Right ventricle myocardium inferior (tissue), 1 donor: ENCODE results near the gene EPM2AIP1. TPM values are rescaled to one million over a fixed set of nuclear protein-coding genes. Genes with fewer than 3 reads are reported as not detected.
A peak's percentile ranks its signal among the peaks of the same experiment; 100 is the strongest.
"Not testable (repeated sequence)": the region's sequence is repeated elsewhere in the genome, so short reads cannot be mapped to it uniquely, and the experiment has no call there.

ENCODE experiments used
- ATAC-seq: fragments of 200-7000 bp; cut with Tn5 transposase; one replicate; pipeline ENCODE4 v1.9.1; 2020; ENCODE audit warnings: mild to moderate bottlenecking, moderate library complexity
- DNase-seq: peaks from one replicate; pipeline ENCODE4 v3.0.0; 2021; ENCODE audit errors: missing footprints
- intact Hi-C: fragments of 100-400 bp; cut with DNase I; formaldehyde crosslinking; loops from one replicate; pipeline ENCODE4 v1.11.0; 2022
- total RNA-seq: library from RNA; stranded (reverse); fragmentation: NEBNext Ultra II Directional; extraction: Animal tissue kit (Norgen Biotek cat#: 25700); gene quantifications from one replicate; pipeline ENCODE4 v1.2.1, GENCODE V29; 2021
- donor health status: DM: no; HTN: yes; CAD: no; lungs with severe emphysema.

EPM2AIP1 gene
- total RNA-seq, 1 donor from 2014 or later: 19.8 TPM

GRCh38 chr3:37016903-37017302 lies 24.0 kb upstream of the EPM2AIP1 start:
- DNase-seq (no peak), ATAC-seq (peak; percentile 87)
- intact Hi-C loops: loop anchor here (5.0 kb wide), 1 partner anchor 35 kb away; no protein-coding TSS in a partner anchor

GRCh38 chr3:37015642-37016041 lies 22.7 kb upstream of the EPM2AIP1 start:
- intact Hi-C loops: loop anchor here (1.0 to 5.0 kb wide), 2 partner anchors 22 to 37 kb away; partner anchors contain the start of genes EPM2AIP1 and MLH1
- DNase-seq: no peak
- ATAC-seq: peak; percentile 77

GRCh38 chr3:37014620-37015019 lies 21.7 kb upstream of the EPM2AIP1 start:
- intact Hi-C loops: loop anchor here (1.0 to 5.0 kb wide), 2 partner anchors 21 to 38 kb away; partner anchors contain the start of genes EPM2AIP1 and MLH1
- DNase-seq: peak; percentile 69
- peak; percentile 80 for ATAC-seq

- intact Hi-C loops: loop anchor here (1.0 to 10.0 kb wide), 3 partner anchors 22 to 221 kb away; no protein-coding TSS in a partner anchor
- ATAC-seq (peak; percentile 96), DNase-seq (peak; percentile 97)
Measured at GRCh38 chr3:36993326-36994283, 674 bp upstream of the EPM2AIP1 start, which contains the start of gene MLH1. TSS of gene MLH1 (plus strand) at chr3:36993518. CDS start at chr3:36993548, 30 bp downstream.

- intact Hi-C loops: loop anchor here (10.0 kb wide), 2 partner anchors 63 to 223 kb away; no protein-coding TSS in a partner anchor
- ATAC-seq (no peak), DNase-seq (no peak)
Measured at GRCh38 chr3:36991923-36992805, 767 bp downstream of the EPM2AIP1 start.

- ATAC-seq (no peak), DNase-seq (no peak)
- intact Hi-C loops: loop anchor here (10.0 kb wide), 2 partner anchors 64 to 224 kb away; no protein-coding TSS in a partner anchor
Measured at GRCh38 chr3:36991147-36991546, 1.8 kb downstream of the EPM2AIP1 start.

- intact Hi-C loops: no loop called here
- DNase-seq (no peak), ATAC-seq (no peak)
Measured at GRCh38 chr3:36989568-36989967, 3.4 kb downstream of the EPM2AIP1 start.

- intact Hi-C loops: no loop called here
- no peak for DNase-seq
- no peak for ATAC-seq
Measured at GRCh38 chr3:36989005-36989404, 3.9 kb downstream of the EPM2AIP1 start.

- intact Hi-C loops: no loop called here
- DNase-seq: no peak
- no peak for ATAC-seq
Measured at GRCh38 chr3:36988356-36988755, 4.6 kb downstream of the EPM2AIP1 start.

GRCh38 chr3:36981006-36981405 lies 11.9 kb downstream of the EPM2AIP1 start:
- intact Hi-C loops: no loop called here
- no peak for DNase-seq
- ATAC-seq: no peak

GRCh38 chr3:36973139-36973538 lies 19.8 kb downstream of the EPM2AIP1 start:
- ATAC-seq: no peak
- intact Hi-C loops: no loop called here
- DNase-seq: no peak

GRCh38 chr3:36972163-36972562 lies 20.8 kb downstream of the EPM2AIP1 start:
- ATAC-seq: no peak
- DNase-seq: no peak
- intact Hi-C loops: no loop called here

- DNase-seq (no peak), ATAC-seq (peak; percentile 88)
- intact Hi-C loops: no loop called here
Measured at GRCh38 chr3:36969540-36970432, 23.1 kb downstream of the EPM2AIP1 start.

- no peak for ATAC-seq
- intact Hi-C loops: no loop called here
- no peak for DNase-seq
Measured at GRCh38 chr3:36969085-36969484, 23.8 kb downstream of the EPM2AIP1 start.

- intact Hi-C loops: no loop called here
- ATAC-seq: no peak
- no peak for DNase-seq
Measured at GRCh38 chr3:36965440-36965839, 27.5 kb downstream of the EPM2AIP1 start.

GRCh38 chr3:36964817-36965216 lies 28.1 kb downstream of the EPM2AIP1 start:
- DNase-seq (no peak), ATAC-seq (no peak)

GRCh38 chr3:36964331-36964730 lies 28.6 kb downstream of the EPM2AIP1 start:
- intact Hi-C loops: no loop called here
- no peak for DNase-seq
- ATAC-seq: no peak

More at GRCh38 chr3:36964817-36965216, 28.1 kb downstream of the EPM2AIP1 start:
- intact Hi-C loops: no loop called here

- intact Hi-C loops, DNase-seq, ATAC-seq: not testable (repeated sequence)
Measured at GRCh38 chr3:36963008-36963407, 29.9 kb downstream of the EPM2AIP1 start.
